Loucy (cell line): Measurements from ENCODE around the gene PDHB.

Source experiments
- H2AFZ ChIP-seq: fragments of 200-600 bp; sonication (generic); 2 replicates; pipeline ENCODE4 v1.6.0; 2016; ENCODE audit warnings: antibody characterized with exemption, mild to moderate bottlenecking, low read length, moderate library complexity
- H3F3A ChIP-seq: fragments of 200-600 bp; 2 replicates; pipeline ENCODE4 v1.6.0; 2016; ENCODE audit warnings: antibody characterized with exemption, low read depth, mild to moderate bottlenecking
- H3K27me3 ChIP-seq: fragments of 200-600 bp; sonication (generic); 2 replicates; pipeline ENCODE4 v1.6.1; 2014; ENCODE audit warnings: low read length, mild to moderate bottlenecking; ENCODE audit not compliant: insufficient read depth, poor library complexity, severe bottlenecking
- H3K36me3 ChIP-seq: fragments of 200-600 bp; sonication (generic); 2 replicates; pipeline ENCODE4 v1.6.1; 2016; ENCODE audit warnings: low read length; ENCODE audit not compliant: insufficient read depth
- H3K4me1 ChIP-seq: fragments of 200-600 bp; sonication (generic); 2 replicates; pipeline ENCODE4 v1.5.1; 2014; ENCODE audit warnings: low read length, mild to moderate bottlenecking; ENCODE audit not compliant: insufficient read depth, poor library complexity, severe bottlenecking
- H3K4me2 ChIP-seq: fragments of 200-600 bp; sonication (generic); 2 replicates; pipeline ENCODE4 v1.6.0; 2014; ENCODE audit warnings: antibody characterized with exemption, low read length, low read depth, mild to moderate bottlenecking; ENCODE audit not compliant: poor library complexity, severe bottlenecking
- H3K4me3 ChIP-seq: fragments of 200-600 bp; sonication (generic); 2 replicates; pipeline ENCODE4 v1.5.1; 2014; ENCODE audit warnings: low read length, mild to moderate bottlenecking, mixed read lengths; ENCODE audit not compliant: poor library complexity, severe bottlenecking
- H3K79me2 ChIP-seq: fragments of 200-600 bp; sonication (generic); 2 replicates; pipeline ENCODE4 v1.6.1; 2014; ENCODE audit warnings: low read length; ENCODE audit not compliant: insufficient read depth
- H3K9ac ChIP-seq: fragments of 200-600 bp; sonication (generic); 2 replicates; pipeline ENCODE4 v1.6.0; 2014; ENCODE audit warnings: mild to moderate bottlenecking, low read depth, low read length, moderate library complexity; ENCODE audit not compliant: poor library complexity, severe bottlenecking
- H3K9me2 ChIP-seq: fragments of 200-600 bp; sonication (generic); replicated peaks from 2 replicates; pipeline ENCODE4 v1.6.1; 2016; ENCODE audit warnings: low read depth, low read length, mixed read lengths
- H3K9me3 ChIP-seq: fragments of 200-600 bp; sonication (generic); 2 replicates; pipeline ENCODE4 v1.6.1; 2014; ENCODE audit warnings: mild to moderate bottlenecking, antibody characterized with exemption, low read length, low read depth; ENCODE audit not compliant: insufficient read depth
- H4K20me1 ChIP-seq: fragments of 200-600 bp; sonication (generic); 2 replicates; pipeline ENCODE4 v1.6.0; 2014; ENCODE audit warnings: antibody characterized with exemption, low read length, mild to moderate bottlenecking; ENCODE audit not compliant: insufficient read depth, poor library complexity, severe bottlenecking
- CTCF ChIP-seq: fragments of 200-600 bp; sonication (generic); conservative IDR thresholded peaks from 2 replicates; pipeline ENCODE4 v1.5.1; 2014; ENCODE audit warnings: mild to moderate bottlenecking, antibody characterized with exemption, low read length
- EZH2phosphoT487 ChIP-seq: fragments of 200-600 bp; IDR thresholded peaks from 2 replicates; pipeline ENCODE4 v1.6.1; 2018; ENCODE audit warnings: antibody characterized with exemption, mild to moderate bottlenecking, moderate library complexity, borderline replicate concordance

PDHB gene

GRCh38 chr3:58391156-58391865 lies 42.3 kb downstream of the PDHB start:
- no peak for TF ChIP-seq EZH2phosphoT487
- TF ChIP-seq CTCF = no peak
- H3K9me3 ChIP-seq = no peaks in the 10 kb centered on the region
- H3K9me2 ChIP-seq = no peaks in the 10 kb centered on the region
- H3K36me3 ChIP-seq = peaks cover 61% of the 10 kb centered on the region
- peaks cover 21% of the 10 kb centered on the region for H3K4me1 ChIP-seq
- no peaks in the 10 kb centered on the region for H3K27me3 ChIP-seq
- no peak overlapping the region for H2AFZ ChIP-seq
- H3K4me3 ChIP-seq = no peak overlapping the region
- no peaks in the 10 kb centered on the region for H4K20me1 ChIP-seq
- no peak overlapping the region for H3K4me2 ChIP-seq
- no peaks in the 10 kb centered on the region for H3F3A ChIP-seq
- H3K9ac ChIP-seq = no peak overlapping the region
- H3K79me2 ChIP-seq = no peaks in the 10 kb centered on the region

GRCh38 chr3:58388550-58389091 lies 45.0 kb downstream of the PDHB start:
- H3K27me3 ChIP-seq = no peaks in the 10 kb centered on the region
- peaks cover 21% of the 10 kb centered on the region for H3K4me1 ChIP-seq
- H3F3A ChIP-seq = no peaks in the 10 kb centered on the region
- no peaks in the 10 kb centered on the region for H3K79me2 ChIP-seq
- H3K36me3 ChIP-seq = peaks cover 57% of the 10 kb centered on the region
- no peaks in the 10 kb centered on the region for H4K20me1 ChIP-seq
- no peak for TF ChIP-seq CTCF
- TF ChIP-seq EZH2phosphoT487 = no peak
- H3K9me2 ChIP-seq = no peaks in the 10 kb centered on the region
- no peaks in the 10 kb centered on the region for H3K9me3 ChIP-seq
- peak overlapping the region; percentile 16 for H3K4me2 ChIP-seq
- no peak overlapping the region for H3K4me3 ChIP-seq
- H2AFZ ChIP-seq = no peak overlapping the region
- H3K9ac ChIP-seq = no peak overlapping the region

- H2AFZ ChIP-seq = no peak overlapping the region
- no peaks in the 10 kb centered on the region for H3K27me3 ChIP-seq
- H3K4me2 ChIP-seq = no peak overlapping the region
- H3K9me3 ChIP-seq = no peaks in the 10 kb centered on the region
- no peaks in the 10 kb centered on the region for H3K9me2 ChIP-seq
- H3K79me2 ChIP-seq = no peaks in the 10 kb centered on the region
- no peak overlapping the region for H3K9ac ChIP-seq
- no peak overlapping the region for H3K4me3 ChIP-seq
- H4K20me1 ChIP-seq = no peaks in the 10 kb centered on the region
- peaks cover 21% of the 10 kb centered on the region for H3K4me1 ChIP-seq
- no peak for TF ChIP-seq EZH2phosphoT487
- no peak for TF ChIP-seq CTCF
- H3K36me3 ChIP-seq = peaks cover 58% of the 10 kb centered on the region
- no peaks in the 10 kb centered on the region for H3F3A ChIP-seq
These were observed 45.7 kb downstream of the PDHB start for GRCh38 chr3:58387650-58388546.
